CD4-positive, alpha-beta T cell treated with Interleukin-17A for 1 hour (primary cell): Measurements from ENCODE around the gene KDM4B.

Experiments used
- DNase-seq: peaks from one replicate; pipeline ENCODE4 v3.0.0-alpha.2; 2020

KDM4B gene

GRCh38 chr19:5141850-5142724, 173.2 kb downstream of the KDM4B start:
- no peak for DNase-seq

DNA sequence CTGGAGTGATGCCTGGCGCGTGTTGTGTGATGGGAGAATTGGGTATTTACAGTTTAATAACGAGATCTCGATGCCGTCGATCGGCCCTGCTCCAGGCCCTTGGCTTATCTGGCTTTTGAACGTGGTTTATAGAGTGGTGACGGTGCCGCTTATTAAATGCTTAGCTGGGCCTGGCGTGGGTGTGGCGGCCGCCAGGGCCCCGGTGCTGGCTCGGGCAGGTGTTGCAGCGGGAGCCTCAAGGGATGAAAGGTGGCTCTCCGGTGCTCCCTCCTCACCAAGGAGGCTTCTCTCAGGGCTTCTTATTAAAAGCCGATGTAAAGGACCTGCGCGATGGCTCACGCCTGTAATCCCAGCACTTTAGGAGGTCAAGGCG, 173.8 kb downstream of the KDM4B start:
- DNase-seq = no peak

DNA sequence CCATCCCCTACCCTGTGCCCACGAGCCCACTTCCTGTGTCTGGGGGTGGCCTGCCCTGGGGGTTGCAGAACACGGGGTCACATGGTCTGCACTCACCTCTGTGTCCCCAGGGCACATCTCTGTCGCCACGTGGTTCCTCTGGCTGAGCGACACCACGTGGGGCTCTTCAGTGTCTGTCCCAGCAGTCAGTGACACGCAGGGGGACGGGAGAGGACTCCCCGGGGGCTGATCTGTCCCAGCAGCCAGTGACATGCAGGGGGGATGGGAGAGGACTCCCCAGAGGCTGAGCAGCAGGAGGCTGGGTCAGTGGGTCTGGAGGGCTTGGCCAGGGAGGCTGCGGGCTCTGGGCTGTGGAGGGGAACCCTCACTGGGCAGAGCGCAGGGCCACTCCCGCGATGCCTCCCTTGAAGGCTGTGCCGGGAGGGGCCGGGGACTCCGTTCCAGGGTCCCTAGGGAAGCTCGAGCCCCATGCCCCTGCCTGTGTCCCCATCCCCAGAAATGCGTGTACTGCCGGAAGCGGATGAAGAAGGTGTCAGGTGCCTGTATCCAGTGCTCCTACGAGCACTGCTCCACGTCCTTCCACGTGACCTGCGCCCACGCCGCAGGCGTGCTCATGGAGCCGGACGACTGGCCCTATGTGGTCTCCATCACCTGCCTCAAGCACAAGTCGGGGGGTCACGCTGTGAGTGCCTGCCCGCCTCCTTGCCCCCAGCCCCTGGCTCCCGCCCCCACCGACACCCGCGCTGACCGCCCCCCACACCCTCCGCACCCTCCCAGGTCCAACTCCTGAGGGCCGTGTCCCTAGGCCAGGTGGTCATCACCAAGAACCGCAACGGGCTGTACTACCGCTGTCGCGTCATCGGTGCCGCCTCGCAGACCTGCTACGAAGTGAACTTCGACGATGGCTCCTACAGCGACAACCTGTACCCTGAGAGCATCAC, 174.8 kb downstream of the KDM4B start:
- no peak for DNase-seq

GRCh38 chr19:5144545-5145179, 175.7 kb downstream of the KDM4B start:
- no peak for DNase-seq

- no peak for DNase-seq
Observed at GRCh38 chr19:5145521-5146511, 176.9 kb downstream of the KDM4B start.

DNA sequence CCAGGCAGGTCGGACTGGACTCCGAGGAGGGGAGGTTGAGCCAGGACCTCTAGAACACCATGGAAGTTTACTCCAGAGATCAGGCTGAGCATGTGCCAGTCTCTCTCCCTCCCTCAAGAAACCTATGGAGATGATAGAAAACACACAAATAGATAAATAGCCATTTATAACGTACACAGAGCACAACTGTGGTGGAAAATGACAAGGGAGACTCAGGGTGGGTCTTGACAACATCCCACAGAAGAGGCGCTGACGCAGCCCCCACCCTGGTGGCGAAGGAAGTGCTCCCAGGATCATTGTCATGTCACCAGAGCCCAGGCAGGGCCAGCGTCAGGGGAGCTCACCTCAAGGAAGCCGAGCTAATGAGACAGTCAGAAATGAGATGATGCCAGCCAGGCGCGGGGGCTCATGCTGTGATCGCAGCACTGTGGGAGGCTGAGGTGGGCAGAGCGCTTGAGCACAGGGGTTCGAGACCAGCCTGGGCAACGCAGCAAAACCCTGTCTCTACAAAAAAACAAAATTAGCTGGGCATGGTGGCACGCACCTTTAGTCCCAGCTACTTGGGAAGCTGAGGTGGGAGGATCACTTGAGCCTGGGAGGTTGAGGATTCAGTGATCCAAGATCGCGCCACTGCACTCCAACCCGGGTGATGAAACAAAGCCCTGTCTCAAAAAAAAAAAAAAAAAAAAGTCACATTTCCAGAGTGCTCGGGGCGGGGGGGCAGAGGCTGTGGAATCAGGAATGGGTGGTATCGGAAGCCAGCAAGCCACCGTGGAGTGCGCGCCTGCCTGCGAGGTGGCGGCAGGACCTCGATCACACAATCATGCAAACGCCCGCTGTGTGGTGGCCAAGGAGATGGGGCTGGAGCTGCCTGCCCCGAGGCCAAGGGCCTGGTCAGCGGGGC, 178.4 kb downstream of the KDM4B start:
- DNase-seq = no peak

DNA sequence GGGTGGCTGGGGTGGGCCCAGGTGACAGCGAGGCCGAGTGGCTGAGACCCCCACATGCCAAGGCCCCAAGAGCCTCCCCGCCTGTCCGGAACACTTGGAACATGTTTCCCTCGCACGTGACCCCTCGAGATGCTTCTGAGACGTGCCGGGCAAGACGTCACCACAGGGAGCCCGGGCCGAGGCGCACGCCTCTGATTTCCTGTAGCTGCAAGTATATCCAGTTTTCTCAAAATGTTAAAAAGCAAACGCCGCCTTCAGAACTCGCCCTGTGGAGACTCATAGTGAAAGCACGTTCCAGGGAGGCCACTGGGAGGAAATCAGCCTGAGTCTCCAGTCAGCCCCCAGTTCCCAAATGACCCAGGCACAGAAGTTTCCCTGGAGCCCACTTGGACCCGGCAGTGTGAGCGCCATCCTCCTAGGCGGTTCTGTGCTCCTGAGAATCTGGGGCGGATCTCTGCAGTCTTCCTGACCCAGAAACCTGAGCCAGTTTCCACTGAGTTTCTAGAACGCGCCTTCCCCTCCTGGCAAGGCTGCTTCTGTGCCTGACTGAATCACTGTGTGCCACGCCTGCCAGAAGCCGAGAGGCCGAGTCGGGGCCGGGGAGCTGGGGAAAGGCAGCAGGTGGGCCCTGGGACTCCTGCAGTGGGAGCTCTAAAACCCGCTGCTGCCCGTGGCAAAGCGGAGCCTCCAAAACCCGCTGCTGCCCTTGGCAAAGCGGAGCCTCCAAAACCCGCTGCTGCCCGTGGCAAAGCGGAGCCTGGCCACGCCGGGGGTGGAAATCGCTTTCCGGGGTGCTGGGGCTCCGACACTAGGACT, 179.3 kb downstream of the KDM4B start:
- no peak for DNase-seq

DNA sequence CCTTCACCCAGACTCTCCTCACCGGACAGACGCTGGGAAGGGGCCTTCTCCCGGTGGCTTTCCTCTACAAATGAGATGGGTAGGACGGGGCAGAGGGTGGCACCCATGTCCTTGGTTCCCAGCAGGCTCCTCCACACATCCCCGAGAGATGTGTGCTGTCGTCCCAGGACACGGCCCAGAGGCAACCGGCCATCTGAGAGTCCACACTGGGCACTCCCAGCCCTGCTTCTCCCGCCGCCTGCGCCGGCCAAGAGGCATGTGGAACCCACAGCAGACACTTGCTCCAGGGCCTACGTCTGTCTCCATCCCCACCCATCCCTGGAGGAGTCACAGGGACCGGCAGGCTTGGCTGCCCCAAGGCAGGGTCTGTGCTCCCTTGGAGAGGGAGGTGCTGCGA, 179.9 kb downstream of the KDM4B start:
- DNase-seq = no peak

GRCh38 chr19:5149508-5149907, 180.6 kb downstream of the KDM4B start:
- no peak for DNase-seq

- no peak for DNase-seq
Observed at GRCh38 chr19:5149932-5150901, 181.3 kb downstream of the KDM4B start.

GRCh38 chr19:5150902-5151741, 182.2 kb downstream of the KDM4B start:
- DNase-seq = no peak

GRCh38 chr19:5152013-5152763, 183.3 kb downstream of the KDM4B start:
- DNase-seq = no peak

- DNase-seq = no peak
Observed at GRCh38 chr19:5152767-5153532, 184.0 kb downstream of the KDM4B start.

- DNase-seq = no peak
Observed at GRCh38 chr19:5153601-5154128, 184.8 kb downstream of the KDM4B start.

- DNase-seq = peak; percentile 35
Observed at GRCh38 chr19:5154129-5154798, 185.4 kb downstream of the KDM4B start.
